Superior temporal gyrus (tissue), 1 donor: ENCODE results near the gene TTC3.

Experiments used
- DNase-seq: peaks from one replicate; pipeline ENCODE4 v3.0.0-alpha.2; 2016; ENCODE audit errors: extremely low spot score

TTC3 gene

GRCh38 chr21:37193676-37194075, 120.6 kb downstream of the TTC3 start:
- no peak for DNase-seq

GRCh38 chr21:37195059-37195458, 122.0 kb downstream of the TTC3 start:
- DNase-seq: no peak

GRCh38 chr21:37195610-37196009, 122.6 kb downstream of the TTC3 start:
- no peak for DNase-seq

- no peak for DNase-seq
Measured at GRCh38 chr21:37196847-37197246, 123.8 kb downstream of the TTC3 start.

GRCh38 chr21:37197746-37198145, 124.7 kb downstream of the TTC3 start:
- no peak for DNase-seq

- no peak for DNase-seq
Measured at GRCh38 chr21:37199057-37199924, 126.2 kb downstream of the TTC3 start.

GRCh38 chr21:37200641-37201480, 127.8 kb downstream of the TTC3 start:
- DNase-seq: no peak

- no peak for DNase-seq
Measured at GRCh38 chr21:37202221-37203110, 129.4 kb downstream of the TTC3 start.

- DNase-seq: no peak
Measured at GRCh38 chr21:37204580-37204979, 131.5 kb downstream of the TTC3 start.

GRCh38 chr21:37206496-37206895, 133.4 kb downstream of the TTC3 start:
- no peak for DNase-seq

GRCh38 chr21:37207441-37208009, 134.5 kb downstream of the TTC3 start:
- no peak for DNase-seq

- peak; percentile 70 for DNase-seq
Measured at GRCh38 chr21:37208056-37208721, 135.1 kb downstream of the TTC3 start.

- DNase-seq: no peak
Measured at GRCh38 chr21:37208741-37209225, 135.7 kb downstream of the TTC3 start.

GRCh38 chr21:37210130-37210529, 137.1 kb downstream of the TTC3 start:
- DNase-seq: no peak

- no peak for DNase-seq
Measured at GRCh38 chr21:37210799-37211198, 137.7 kb downstream of the TTC3 start.

GRCh38 chr21:37214952-37215351, 141.9 kb downstream of the TTC3 start:
- no peak for DNase-seq

GRCh38 chr21:37219761-37220432, 146.8 kb downstream of the TTC3 start:
- peak; percentile 56 for DNase-seq

- no peak for DNase-seq
Measured at GRCh38 chr21:37220433-37220980, 147.5 kb downstream of the TTC3 start.

- DNase-seq: peak; percentile 96
Measured at GRCh38 chr21:37220981-37221664, 148.1 kb downstream of the TTC3 start.
